Measurements from ENCODE around the gene RASSF5.

Gene RASSF5

GRCh38 chr1:206568256-206568655, 60.9 kb downstream of the RASSF5 start:
- no peaks in the 10 kb centered on the region for H3K9me3 ChIP-seq (ENCODE audit: severe bottlenecking)
- H3K27ac ChIP-seq (ENCODE audit: poor library complexity, severe bottlenecking), result no peak overlapping the region
- H3K27me3 ChIP-seq (ENCODE audit: insufficient read depth, poor library complexity, severe bottlenecking), result no peaks in the 10 kb centered on the region
- H3K4me3 ChIP-seq (ENCODE audit: severe bottlenecking), result no peak overlapping the region
- no peak for TF ChIP-seq CTCF (IDR thresholded peaks at IDR 0.05; ENCODE audit: poor library complexity, severe bottlenecking)
- DNase-seq (ENCODE audit: low spot score) (no peak), ATAC-seq (ENCODE audit: low read depth) (no peak)
- no peaks in the 10 kb centered on the region for H3K4me1 ChIP-seq (ENCODE audit: insufficient read depth, poor library complexity, severe bottlenecking)
- no peaks in the 10 kb centered on the region for H3K36me3 ChIP-seq (ENCODE audit: low read depth)

GRCh38 chr1:206568779-206569352, 61.5 kb downstream of the RASSF5 start:
- H3K27ac ChIP-seq (ENCODE audit: poor library complexity, severe bottlenecking), result no peak overlapping the region
- no peaks in the 10 kb centered on the region for H3K27me3 ChIP-seq (ENCODE audit: insufficient read depth, poor library complexity, severe bottlenecking)
- H3K9me3 ChIP-seq (ENCODE audit: severe bottlenecking), result no peaks in the 10 kb centered on the region
- H3K36me3 ChIP-seq (ENCODE audit: low read depth), result no peaks in the 10 kb centered on the region
- DNase-seq (ENCODE audit: low spot score), result no peak
- no peak for ATAC-seq (ENCODE audit: low read depth)
- no peaks in the 10 kb centered on the region for H3K4me1 ChIP-seq (ENCODE audit: insufficient read depth, poor library complexity, severe bottlenecking)
- no peak for TF ChIP-seq CTCF (IDR thresholded peaks at IDR 0.05; ENCODE audit: poor library complexity, severe bottlenecking)
- H3K4me3 ChIP-seq (ENCODE audit: severe bottlenecking), result no peak overlapping the region

GRCh38 chr1:206569556-206569955, 62.2 kb downstream of the RASSF5 start:
- Histone ChIP-seq H3K9me3 (ENCODE audit: severe bottlenecking) (no peaks in the 10 kb centered on the region), H3K4me1 (ENCODE audit: insufficient read depth, poor library complexity, severe bottlenecking) (no peaks in the 10 kb centered on the region), H3K36me3 (ENCODE audit: low read depth) (no peaks in the 10 kb centered on the region), H3K27me3 (ENCODE audit: insufficient read depth, poor library complexity, severe bottlenecking) (no peaks in the 10 kb centered on the region), H3K27ac (ENCODE audit: poor library complexity, severe bottlenecking) (no peak overlapping the region), H3K4me3 (ENCODE audit: severe bottlenecking) (no peak overlapping the region)
- TF ChIP-seq CTCF (IDR thresholded peaks at IDR 0.05; ENCODE audit: poor library complexity, severe bottlenecking), result no peak
- ATAC-seq (ENCODE audit: low read depth) (no peak), DNase-seq (ENCODE audit: low spot score) (no peak)

GRCh38 chr1:206570529-206570928, 63.2 kb downstream of the RASSF5 start:
- DNase-seq (ENCODE audit: low spot score), result no peak
- Histone ChIP-seq H3K4me1 (ENCODE audit: insufficient read depth, poor library complexity, severe bottlenecking) (no peaks in the 10 kb centered on the region), H3K27ac (ENCODE audit: poor library complexity, severe bottlenecking) (no peak overlapping the region), H3K36me3 (ENCODE audit: low read depth) (no peaks in the 10 kb centered on the region), H3K27me3 (ENCODE audit: insufficient read depth, poor library complexity, severe bottlenecking) (no peaks in the 10 kb centered on the region), H3K9me3 (ENCODE audit: severe bottlenecking) (no peaks in the 10 kb centered on the region), H3K4me3 (ENCODE audit: severe bottlenecking) (no peak overlapping the region)
- no peak for ATAC-seq (ENCODE audit: low read depth)
- TF ChIP-seq CTCF (IDR thresholded peaks at IDR 0.05; ENCODE audit: poor library complexity, severe bottlenecking), result no peak

DNA sequence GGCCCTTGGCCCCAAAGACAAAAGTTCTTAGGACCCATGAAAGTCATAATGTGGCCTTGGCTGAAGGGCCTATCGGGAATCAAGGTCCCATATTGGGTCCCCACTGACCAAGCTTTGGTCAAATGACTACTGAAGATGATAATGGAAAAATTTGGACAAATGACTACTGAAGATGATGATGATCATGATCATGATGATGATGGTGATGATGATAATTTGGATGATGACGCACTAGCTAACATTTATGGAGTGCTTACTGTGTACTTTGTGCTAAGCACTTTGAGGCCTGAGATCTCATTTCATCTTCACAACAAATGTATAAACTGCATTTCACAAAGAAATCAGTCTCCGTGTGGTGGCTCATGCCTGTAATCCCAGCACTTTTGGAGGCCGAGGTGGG, 65.5 kb downstream of the RASSF5 start:
- ATAC-seq (ENCODE audit: low read depth), result no peak
- no peaks in the 10 kb centered on the region for H3K4me1 ChIP-seq (ENCODE audit: insufficient read depth, poor library complexity, severe bottlenecking)
- no peaks in the 10 kb centered on the region for H3K27me3 ChIP-seq (ENCODE audit: insufficient read depth, poor library complexity, severe bottlenecking)
- H3K36me3 ChIP-seq (ENCODE audit: low read depth), result no peaks in the 10 kb centered on the region
- H3K4me3 ChIP-seq (ENCODE audit: severe bottlenecking), result no peak overlapping the region
- H3K27ac ChIP-seq (ENCODE audit: poor library complexity, severe bottlenecking), result no peak overlapping the region
- DNase-seq (ENCODE audit: low spot score), result no peak
- no peak for TF ChIP-seq CTCF (IDR thresholded peaks at IDR 0.05; ENCODE audit: poor library complexity, severe bottlenecking)
- no peaks in the 10 kb centered on the region for H3K9me3 ChIP-seq (ENCODE audit: severe bottlenecking)
